ENCODE data around the gene SCYGR7. TPM values are rescaled to one million over a fixed set of nuclear protein-coding genes. Genes with fewer than 3 reads are reported as not detected.

SCYGR7 gene
- total RNA-seq, 4 donors from 2014 or later = not detected

DNA sequence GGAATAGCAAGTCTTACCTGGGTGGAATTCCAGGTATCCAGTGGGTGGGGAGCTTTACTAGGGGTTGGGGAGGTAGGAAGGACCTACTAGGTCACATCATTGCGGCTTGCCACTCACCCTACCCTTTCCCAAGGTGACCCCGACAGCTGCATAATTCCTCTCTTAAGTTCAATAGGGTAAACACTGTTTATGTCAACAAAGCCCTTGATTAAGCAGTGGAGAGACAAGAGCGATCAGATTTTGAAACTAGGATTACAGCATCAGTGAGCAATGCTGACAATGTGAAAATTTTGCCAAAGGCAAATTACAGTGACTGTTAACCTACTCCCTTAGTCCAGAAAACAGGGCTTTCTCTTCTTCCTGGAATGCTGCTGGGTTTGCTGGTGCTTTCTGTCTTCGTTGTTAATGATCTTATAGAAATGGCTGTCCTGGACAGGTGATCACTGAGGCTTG is 24.8 kb upstream of the SCYGR7 start:
- Histone ChIP-seq H3K36me3 (no peaks in the 10 kb centered on the region), H3K9me3 (no peaks in the 10 kb centered on the region), H3K27ac (no peak overlapping the region), H3K4me3 (no peak overlapping the region), H3K27me3 (no peaks in the 10 kb centered on the region), H3K4me1 (no peaks in the 10 kb centered on the region)
- 35 to 39% methylated on average over 4 of the region's 4 CpGs for WGBS, 2 donors
- no peak for DNase-seq (ENCODE audit: low spot score in 2 of 2)
- TF ChIP-seq EP300 (IDR thresholded peaks at IDR 0.05) = no peak
- no peak for TF ChIP-seq POLR2A (IDR thresholded peaks at IDR 0.05)
- TF ChIP-seq, protein P1, sequence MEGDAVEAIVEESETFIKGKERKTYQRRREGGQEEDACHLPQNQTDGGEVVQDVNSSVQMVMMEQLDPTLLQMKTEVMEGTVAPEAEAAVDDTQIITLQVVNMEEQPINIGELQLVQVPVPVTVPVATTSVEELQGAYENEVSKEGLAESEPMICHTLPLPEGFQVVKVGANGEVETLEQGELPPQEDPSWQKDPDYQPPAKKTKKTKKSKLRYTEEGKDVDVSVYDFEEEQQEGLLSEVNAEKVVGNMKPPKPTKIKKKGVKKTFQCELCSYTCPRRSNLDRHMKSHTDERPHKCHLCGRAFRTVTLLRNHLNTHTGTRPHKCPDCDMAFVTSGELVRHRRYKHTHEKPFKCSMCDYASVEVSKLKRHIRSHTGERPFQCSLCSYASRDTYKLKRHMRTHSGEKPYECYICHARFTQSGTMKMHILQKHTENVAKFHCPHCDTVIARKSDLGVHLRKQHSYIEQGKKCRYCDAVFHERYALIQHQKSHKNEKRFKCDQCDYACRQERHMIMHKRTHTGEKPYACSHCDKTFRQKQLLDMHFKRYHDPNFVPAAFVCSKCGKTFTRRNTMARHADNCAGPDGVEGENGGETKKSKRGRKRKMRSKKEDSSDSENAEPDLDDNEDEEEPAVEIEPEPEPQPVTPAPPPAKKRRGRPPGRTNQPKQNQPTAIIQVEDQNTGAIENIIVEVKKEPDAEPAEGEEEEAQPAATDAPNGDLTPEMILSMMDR (IDR thresholded peaks at IDR 0.05) = no peak

DNA sequence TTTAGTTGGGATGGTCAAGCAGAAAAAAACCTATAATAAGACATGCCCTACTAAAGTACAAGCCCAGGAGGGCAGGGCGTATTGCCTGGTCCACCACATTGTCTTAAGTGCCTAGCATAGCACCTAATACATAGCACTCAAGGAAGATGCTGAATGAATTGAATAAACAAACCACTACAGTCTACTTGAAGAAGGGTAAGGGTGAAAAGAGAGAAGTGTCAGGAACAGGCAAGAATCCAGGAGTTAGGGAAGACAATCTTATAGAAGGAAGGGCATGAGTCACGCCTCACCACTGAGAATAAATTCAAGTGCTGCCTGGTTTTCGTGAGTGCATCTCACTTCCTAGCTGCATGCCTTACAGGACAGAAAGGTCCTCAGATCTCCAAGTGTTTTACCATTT is 24.2 kb upstream of the SCYGR7 start:
- 78 to 82% methylated on average over 3 of the region's 3 CpGs for WGBS, 2 donors
- no peaks in the 10 kb centered on the region for H3K9me3 ChIP-seq
- H3K36me3 ChIP-seq = no peaks in the 10 kb centered on the region
- H3K27ac ChIP-seq = no peak overlapping the region
- DNase-seq (ENCODE audit: low spot score in 2 of 2) = no peak
- TF ChIP-seq EP300 (IDR thresholded peaks at IDR 0.05) (no peak), POLR2A (IDR thresholded peaks at IDR 0.05) (no peak)
- TF ChIP-seq, protein P1 (IDR thresholded peaks at IDR 0.05) = no peak
- no peak overlapping the region for H3K4me3 ChIP-seq
- H3K4me1 ChIP-seq = no peaks in the 10 kb centered on the region
- H3K27me3 ChIP-seq = no peaks in the 10 kb centered on the region

DNA sequence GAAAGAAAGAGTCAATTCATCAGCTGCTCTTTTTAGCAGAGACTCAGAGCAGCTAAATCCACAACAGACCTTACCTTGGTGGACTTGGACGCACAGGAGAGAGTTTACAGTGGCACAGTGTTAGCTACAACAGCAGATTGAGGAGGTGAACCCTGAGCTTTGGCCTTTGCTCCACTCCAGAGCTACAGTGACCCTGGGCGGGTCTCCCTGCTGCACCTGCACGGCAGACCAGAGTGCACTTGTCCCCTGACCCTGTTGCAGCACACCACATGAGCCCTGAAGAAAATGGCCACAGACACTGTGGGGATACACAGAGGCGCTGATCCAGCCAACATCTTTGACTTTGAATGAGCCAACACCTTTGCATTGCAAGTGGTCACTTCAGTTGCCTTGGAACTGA is 21.3 kb upstream of the SCYGR7 start:
- no peak for DNase-seq (ENCODE audit: low spot score in 2 of 2)
- H3K4me3 ChIP-seq = no peak overlapping the region
- H3K36me3 ChIP-seq = no peaks in the 10 kb centered on the region
- no peaks in the 10 kb centered on the region for H3K27me3 ChIP-seq
- TF ChIP-seq POLR2A (IDR thresholded peaks at IDR 0.05) = no peak
- no peak for TF ChIP-seq EP300 (IDR thresholded peaks at IDR 0.05)
- H3K9me3 ChIP-seq = no peaks in the 10 kb centered on the region
- no peaks in the 10 kb centered on the region for H3K4me1 ChIP-seq
- WGBS, 2 donors = 70 to 81% methylated on average over 4 of the region's 4 CpGs
- no peak overlapping the region for H3K27ac ChIP-seq

DNA sequence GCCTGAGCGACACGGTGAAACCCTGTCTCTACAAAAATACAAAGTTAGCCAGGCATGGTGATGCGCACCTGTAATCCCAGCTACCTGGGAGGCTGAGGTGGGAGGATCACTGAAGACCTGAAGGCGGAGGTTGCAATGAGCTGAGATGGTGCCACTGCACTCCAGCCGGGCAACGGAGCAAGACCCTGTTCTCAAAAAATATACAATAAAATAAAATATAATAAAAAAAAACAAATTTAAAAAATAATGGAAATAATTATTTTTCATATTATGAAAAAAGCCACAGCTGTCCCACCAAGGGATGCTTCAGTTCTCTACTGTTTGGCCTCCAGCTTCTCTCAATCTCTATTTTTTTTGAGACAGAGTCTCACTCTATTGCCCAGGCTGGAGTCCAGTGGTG is 20.7 kb upstream of the SCYGR7 start:
- Histone ChIP-seq H3K9me3 (no peaks in the 10 kb centered on the region), H3K27ac (no peak overlapping the region), H3K4me3 (no peak overlapping the region), H3K4me1 (no peaks in the 10 kb centered on the region), H3K36me3 (no peaks in the 10 kb centered on the region), H3K27me3 (no peaks in the 10 kb centered on the region)
- DNase-seq (ENCODE audit: low spot score in 2 of 2) = no peak
- TF ChIP-seq POLR2A (IDR thresholded peaks at IDR 0.05) = no peak
- TF ChIP-seq, protein P1 (IDR thresholded peaks at IDR 0.05) = no peak
- no peak for TF ChIP-seq EP300 (IDR thresholded peaks at IDR 0.05)
- 83 to 87% methylated on average over 6 of the region's 6 CpGs for WGBS, 2 donors

DNA sequence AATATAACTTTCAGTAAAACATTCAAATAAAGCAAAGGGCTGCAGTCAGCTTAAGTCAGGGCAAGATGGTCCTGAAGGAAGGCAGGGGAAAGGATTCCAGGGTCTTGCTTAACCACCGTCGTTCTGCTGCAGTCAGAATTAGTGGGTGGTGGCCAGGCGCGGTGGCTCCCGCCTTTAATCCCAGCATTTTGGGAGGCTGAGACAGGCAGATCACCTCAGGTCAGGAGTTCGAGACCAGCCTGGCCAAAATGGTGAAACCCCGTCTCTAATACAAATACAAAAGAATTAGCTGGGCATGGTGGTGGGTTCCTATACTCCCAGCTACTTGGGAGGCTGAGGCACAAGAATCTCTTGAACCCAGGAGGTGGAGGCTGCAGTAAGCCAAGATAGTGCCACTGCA is 17.1 kb upstream of the SCYGR7 start:
- no peaks in the 10 kb centered on the region for H3K36me3 ChIP-seq
- H3K4me1 ChIP-seq = no peaks in the 10 kb centered on the region
- no peak overlapping the region for H3K4me3 ChIP-seq
- 86 to 91% methylated on average over 7 of the region's 7 CpGs for WGBS, 2 donors
- H3K27ac ChIP-seq = no peak overlapping the region
- TF ChIP-seq EP300 (IDR thresholded peaks at IDR 0.05) (no peak), POLR2A (IDR thresholded peaks at IDR 0.05) (no peak)
- TF ChIP-seq, protein P1 (IDR thresholded peaks at IDR 0.05) = no peak
- H3K9me3 ChIP-seq = no peaks in the 10 kb centered on the region
- no peaks in the 10 kb centered on the region for H3K27me3 ChIP-seq
- no peak for DNase-seq (ENCODE audit: low spot score in 2 of 2)

DNA sequence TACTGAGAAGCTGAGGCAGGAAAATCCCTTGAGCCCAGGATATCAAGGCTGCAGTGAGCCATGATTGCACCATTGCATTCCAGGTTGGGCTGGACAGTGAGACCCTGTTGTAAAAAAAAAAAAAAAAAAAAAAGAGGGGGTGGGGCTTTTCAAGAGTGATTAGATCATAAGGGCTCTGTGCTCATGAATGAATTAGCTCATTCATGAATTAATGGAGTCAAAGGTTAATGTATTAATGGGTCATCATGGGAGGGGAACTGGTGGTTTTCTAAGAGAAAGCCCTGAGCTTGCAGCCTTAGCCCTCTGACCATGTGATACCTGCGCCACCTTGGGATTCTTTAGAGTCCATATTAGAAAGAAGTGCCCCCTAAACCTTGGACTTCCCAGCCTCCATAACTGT is 14.8 kb upstream of the SCYGR7 start:
- Histone ChIP-seq H3K27ac (no peak overlapping the region), H3K27me3 (no peaks in the 10 kb centered on the region), H3K36me3 (no peaks in the 10 kb centered on the region), H3K4me1 (peaks cover 0 to 10% (median 0%) of the 10 kb centered on the region in 4 donors), H3K9me3 (no peaks in the 10 kb centered on the region), H3K4me3 (no peak overlapping the region)
- no peak for DNase-seq (ENCODE audit: low spot score in 2 of 2)
- TF ChIP-seq, protein P1 (IDR thresholded peaks at IDR 0.05) = no peak
- no peak for TF ChIP-seq EP300 (IDR thresholded peaks at IDR 0.05)
- TF ChIP-seq POLR2A (IDR thresholded peaks at IDR 0.05) = no peak
- 100% methylated on average over 1 of the region's 1 CpG for WGBS, 2 donors
